Ovary (tissue), 3 donors: ENCODE results near the gene GCK.

Source experiments
- CTCF ChIP-seq, 3 donors: fragments of 450-650 bp in 2 of 3; fragments of 200-600 bp in 1 of 3; IDR thresholded peaks; one replicate each; pipeline versions ENCODE4 v1.5.1 to v1.8.0; 2016 to 2022; ENCODE audit warnings: antibody characterized with exemption in 3 of 3, mild to moderate bottlenecking in 1 of 3
- EP300 ChIP-seq: sonication (generic); formaldehyde crosslinking; IDR thresholded peaks from one replicate; pipeline ENCODE4 v1.6.1; 2017; ENCODE audit warnings: antibody characterized with exemption
- POLR2A ChIP-seq: fragments of 450-650 bp; IDR thresholded peaks from one replicate; pipeline ENCODE4 v1.6.1; 2017; ENCODE audit warnings: antibody characterized with exemption, mild to moderate bottlenecking, moderate library complexity
- donor health status: DM: no; HTN: no; CAD: no.

- TF ChIP-seq CTCF (IDR thresholded peaks at IDR 0.05), result no peak
- no peak for TF ChIP-seq POLR2A
- no peak for TF ChIP-seq EP300
Measured at GRCh38 chr7:44226396-44226753, 37.1 kb upstream of the GCK start.
